ENCODE measurements around the gene CSNK1E.

The CSNK1E gene

GRCh38 chr22:38318792-38319773, 1.9 kb upstream of the CSNK1E start:
- ATAC-seq (replicated peaks; ENCODE audit: extremely low read depth, poor library complexity, severe bottlenecking) = no peak
- H3K27ac Mint-ChIP-seq (ENCODE audit: low read depth) = peak overlapping the region; percentile 40

DNA sequence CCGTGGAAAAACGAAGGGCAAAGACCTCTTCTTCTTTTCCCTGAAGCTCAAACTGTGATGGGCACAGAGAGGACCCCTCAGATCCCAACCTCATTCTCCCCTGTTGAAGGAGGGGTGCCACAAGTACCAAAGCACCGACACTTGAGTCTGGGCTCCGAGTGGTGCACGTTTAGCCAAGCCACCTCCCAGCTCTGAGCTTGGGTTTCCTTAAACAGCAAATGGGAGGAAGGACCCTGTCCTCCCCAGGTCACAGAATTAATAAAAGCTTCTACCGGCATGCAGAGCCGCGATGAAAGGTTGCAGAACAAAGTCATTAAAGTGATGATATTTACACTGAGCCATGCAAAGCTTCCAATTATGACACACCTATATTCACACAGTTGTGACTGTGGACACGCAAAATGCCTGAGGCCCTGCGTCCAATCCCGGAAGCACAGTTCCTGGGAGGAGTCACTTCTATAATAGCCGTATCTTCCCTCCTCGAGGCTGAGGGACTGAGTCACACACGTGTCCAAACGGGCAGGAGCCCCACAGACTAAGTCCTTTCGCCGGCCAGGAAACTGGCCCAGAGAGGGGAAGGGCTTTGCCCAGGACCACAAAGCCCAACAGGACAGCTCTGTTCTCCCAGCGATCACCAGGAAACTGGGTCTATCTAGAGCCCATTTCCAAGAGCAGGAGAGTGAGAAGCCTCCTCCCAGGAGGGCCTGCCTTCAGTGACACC, 922 bp upstream of the CSNK1E start:
- DNase-seq (ENCODE audit: low spot score in 2 of 2) = no peak
- no peak for ATAC-seq (replicated peaks; ENCODE audit: extremely low read depth, poor library complexity, severe bottlenecking)
- H3K4me3 Mint-ChIP-seq = peak overlapping the region; percentile 80
- peaks cover 34% of the 10 kb centered on the region for H3K4me1 Mint-ChIP-seq
- no peaks in the 10 kb centered on the region for H3K27me3 Mint-ChIP-seq
- peak overlapping the region; percentile 85 for H3K27ac Mint-ChIP-seq (ENCODE audit: low read depth)
- no peaks in the 10 kb centered on the region for H3K9me3 Mint-ChIP-seq
- H3K36me3 Mint-ChIP-seq (ENCODE audit: insufficient read depth) = peaks cover 12% of the 10 kb centered on the region

More at GRCh38 chr22:38318792-38319773, 1.9 kb upstream of the CSNK1E start:
- H3K9me3 Mint-ChIP-seq = no peaks in the 10 kb centered on the region
- H3K4me3 Mint-ChIP-seq = peak overlapping the region; percentile 80
- peaks cover 25% of the 10 kb centered on the region for H3K4me1 Mint-ChIP-seq
- H3K27me3 Mint-ChIP-seq = no peaks in the 10 kb centered on the region
- peaks cover 12% of the 10 kb centered on the region for H3K36me3 Mint-ChIP-seq (ENCODE audit: insufficient read depth)
- no peak for DNase-seq (ENCODE audit: low spot score in 2 of 2)

GRCh38 chr22:38316364-38317121, 690 bp downstream of the CSNK1E start:
- no peaks in the 10 kb centered on the region for H3K9me3 Mint-ChIP-seq
- H3K27me3 Mint-ChIP-seq = no peaks in the 10 kb centered on the region
- ATAC-seq (replicated peaks; ENCODE audit: extremely low read depth, poor library complexity, severe bottlenecking) = peak; percentile 55
- peaks cover 51% of the 10 kb centered on the region for H3K4me1 Mint-ChIP-seq
- peak overlapping the region; percentile 80 for H3K4me3 Mint-ChIP-seq
- H3K27ac Mint-ChIP-seq (ENCODE audit: low read depth) = peak overlapping the region; percentile 91
- peaks cover 16% of the 10 kb centered on the region for H3K36me3 Mint-ChIP-seq (ENCODE audit: insufficient read depth)
- DNase-seq (ENCODE audit: low spot score in 2 of 2) = peak in 1 of 2 donors; percentile 46

DNA sequence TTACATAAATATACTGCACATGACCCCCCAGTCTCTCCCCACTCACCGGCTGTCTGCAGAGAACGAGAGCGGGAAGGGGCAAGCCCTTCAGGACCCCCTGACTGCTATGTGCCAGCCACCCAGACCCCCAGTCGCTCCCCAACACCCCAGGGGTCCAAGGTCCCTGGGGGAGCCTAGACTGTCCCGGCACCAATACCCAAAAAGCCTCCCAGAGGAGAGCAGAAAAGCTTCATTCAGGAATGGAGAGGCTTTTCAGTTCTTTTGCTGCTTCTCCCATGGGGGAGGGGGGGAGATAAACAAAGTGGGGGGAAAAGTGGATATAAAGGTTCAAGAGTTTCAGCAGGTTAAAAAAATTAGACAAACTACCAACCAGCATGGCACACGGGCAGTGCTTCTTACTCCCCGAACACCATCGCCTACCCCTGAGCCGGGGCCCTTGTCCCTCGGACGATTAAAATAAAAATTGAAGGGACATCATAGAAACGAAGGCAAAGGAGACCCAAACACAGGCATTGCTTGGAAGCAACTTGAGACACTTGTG, 1.3 kb downstream of the CSNK1E start:
- Mint-ChIP-seq H3K4me1 (peaks cover 57% of the 10 kb centered on the region), H3K36me3 (ENCODE audit: insufficient read depth) (peaks cover 16% of the 10 kb centered on the region), H3K27ac (ENCODE audit: low read depth) (peak overlapping the region; percentile 91), H3K4me3 (peak overlapping the region; percentile 80), H3K9me3 (no peaks in the 10 kb centered on the region), H3K27me3 (no peaks in the 10 kb centered on the region)
- DNase-seq (ENCODE audit: low spot score in 2 of 2) (no peak), ATAC-seq (replicated peaks; ENCODE audit: extremely low read depth, poor library complexity, severe bottlenecking) (no peak)

- Mint-ChIP-seq H3K4me1 (peaks cover 64% of the 10 kb centered on the region), H3K4me3 (peak overlapping the region; percentile 80), H3K36me3 (ENCODE audit: insufficient read depth) (peaks cover 18% of the 10 kb centered on the region), H3K9me3 (no peaks in the 10 kb centered on the region), H3K27me3 (no peaks in the 10 kb centered on the region), H3K27ac (ENCODE audit: low read depth) (peak overlapping the region; percentile 91)
- DNase-seq (ENCODE audit: low spot score in 2 of 2) (no peak), ATAC-seq (replicated peaks; ENCODE audit: extremely low read depth, poor library complexity, severe bottlenecking) (peak; percentile 22)
Measured at GRCh38 chr22:38314933-38315822, 2.1 kb downstream of the CSNK1E start.

DNA sequence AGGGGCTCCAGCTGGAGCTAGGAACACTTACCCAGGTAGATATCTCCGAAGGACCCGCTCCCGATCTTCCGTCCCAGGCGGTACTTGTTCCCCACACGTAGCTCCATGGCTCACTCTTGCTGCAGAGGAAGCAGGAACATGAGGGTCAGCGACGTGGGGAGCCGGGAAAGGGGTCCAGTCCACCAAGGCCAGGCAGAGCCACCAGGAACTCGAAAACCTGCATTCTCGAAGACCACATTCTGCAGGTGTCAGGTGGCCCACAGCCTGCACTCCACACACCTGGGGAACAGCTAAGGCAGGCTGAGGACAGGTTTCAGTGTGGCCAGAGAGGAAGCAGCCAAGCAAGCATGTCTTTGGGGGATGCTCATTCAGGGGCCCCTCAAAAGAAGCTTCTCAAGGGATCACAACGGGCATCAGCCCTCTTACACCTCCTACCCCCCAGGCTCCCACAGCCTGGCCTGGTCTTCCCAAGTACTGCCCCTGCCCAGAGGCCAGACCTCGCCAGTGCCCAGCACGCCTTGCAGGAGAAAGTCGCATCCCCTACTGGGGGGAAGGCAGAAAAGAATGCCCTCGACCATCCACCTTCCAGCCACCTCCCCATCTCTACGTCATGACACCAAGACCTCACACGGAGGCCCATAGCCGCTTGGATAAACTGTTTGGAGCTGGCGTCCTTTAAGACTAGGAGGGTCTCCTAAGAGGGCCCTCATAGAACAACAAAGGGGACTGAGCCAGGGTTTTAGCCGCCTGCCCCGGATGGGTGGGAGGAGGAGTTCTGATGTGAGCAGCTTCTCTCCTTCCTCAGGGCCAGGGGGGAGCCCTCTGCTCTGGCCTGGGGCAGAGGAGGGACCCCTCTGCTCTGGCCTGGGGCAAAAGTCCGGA, 2.9 kb downstream of the CSNK1E start:
- ATAC-seq (replicated peaks; ENCODE audit: extremely low read depth, poor library complexity, severe bottlenecking) (no peak), DNase-seq (ENCODE audit: low spot score in 2 of 2) (no peak)
- H3K9me3 Mint-ChIP-seq = no peaks in the 10 kb centered on the region
- peak overlapping the region; percentile 91 for H3K27ac Mint-ChIP-seq (ENCODE audit: low read depth)
- H3K4me1 Mint-ChIP-seq = peaks cover 65% of the 10 kb centered on the region
- no peaks in the 10 kb centered on the region for H3K27me3 Mint-ChIP-seq
- H3K4me3 Mint-ChIP-seq = peak overlapping the region; percentile 80
- peaks cover 18% of the 10 kb centered on the region for H3K36me3 Mint-ChIP-seq (ENCODE audit: insufficient read depth)

GRCh38 chr22:38313384-38313955, 3.8 kb downstream of the CSNK1E start:
- H3K4me3 Mint-ChIP-seq = peak overlapping the region; percentile 49
- H3K27me3 Mint-ChIP-seq = no peaks in the 10 kb centered on the region
- peaks cover 20% of the 10 kb centered on the region for H3K36me3 Mint-ChIP-seq (ENCODE audit: insufficient read depth)
- H3K4me1 Mint-ChIP-seq = peaks cover 73% of the 10 kb centered on the region
- DNase-seq (ENCODE audit: low spot score in 2 of 2) (no peak), ATAC-seq (replicated peaks; ENCODE audit: extremely low read depth, poor library complexity, severe bottlenecking) (no peak)
- H3K27ac Mint-ChIP-seq (ENCODE audit: low read depth) = peak overlapping the region; percentile 91
- no peaks in the 10 kb centered on the region for H3K9me3 Mint-ChIP-seq

DNA sequence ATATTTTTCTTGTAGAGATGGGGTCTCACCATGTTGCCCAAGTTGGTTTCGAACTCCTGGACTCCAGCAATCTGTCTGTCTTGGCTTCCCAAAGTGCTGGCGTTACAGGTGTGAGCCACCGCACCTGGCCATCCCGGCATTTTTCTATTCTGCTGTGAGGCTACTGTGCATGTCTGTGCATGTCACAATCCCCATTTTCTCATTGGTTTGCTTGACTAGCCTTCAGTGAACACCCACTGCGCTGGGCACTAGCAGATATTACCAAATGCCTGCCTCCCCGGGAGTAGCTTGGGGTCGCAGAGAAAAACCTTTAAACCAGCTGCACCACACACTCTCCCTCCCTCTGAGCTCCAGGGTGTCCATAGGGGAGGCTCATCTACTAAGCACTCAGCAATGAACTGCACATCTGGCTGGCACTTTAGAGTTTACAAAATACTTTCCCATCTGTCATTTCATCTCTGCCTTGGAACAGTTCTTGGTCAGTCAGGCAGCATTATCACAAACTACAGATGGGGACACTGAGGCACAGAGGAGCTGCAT, 4.9 kb downstream of the CSNK1E start:
- peak overlapping the region; percentile 32 for H3K27ac Mint-ChIP-seq (ENCODE audit: low read depth)
- ATAC-seq (replicated peaks; ENCODE audit: extremely low read depth, poor library complexity, severe bottlenecking) (no peak), DNase-seq (ENCODE audit: low spot score in 2 of 2) (no peak)
- H3K9me3 Mint-ChIP-seq = no peaks in the 10 kb centered on the region
- no peaks in the 10 kb centered on the region for H3K27me3 Mint-ChIP-seq
- H3K36me3 Mint-ChIP-seq (ENCODE audit: insufficient read depth) = peaks cover 21% of the 10 kb centered on the region
- H3K4me1 Mint-ChIP-seq = peaks cover 81% of the 10 kb centered on the region
- H3K4me3 Mint-ChIP-seq = no peak overlapping the region

DNA sequence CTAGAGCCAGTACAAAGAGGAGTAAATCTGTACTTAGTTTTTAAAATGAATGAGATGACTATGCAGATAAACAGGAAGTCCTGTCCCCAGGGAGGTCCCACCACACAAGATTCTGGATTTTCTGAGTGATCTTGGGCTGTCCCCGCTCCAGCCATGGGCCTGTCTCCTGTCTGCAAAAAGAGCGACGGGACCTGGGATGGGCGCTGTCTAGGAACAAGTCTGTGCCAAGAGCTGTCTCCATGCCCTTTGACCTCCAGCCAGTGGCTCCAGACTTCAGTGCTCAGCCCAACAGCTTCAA, 6.0 kb downstream of the CSNK1E start:
- H3K36me3 Mint-ChIP-seq (ENCODE audit: insufficient read depth) = peaks cover 19% of the 10 kb centered on the region
- no peak for DNase-seq (ENCODE audit: low spot score in 2 of 2)
- no peaks in the 10 kb centered on the region for H3K9me3 Mint-ChIP-seq
- ATAC-seq (replicated peaks; ENCODE audit: extremely low read depth, poor library complexity, severe bottlenecking) = no peak
- no peak overlapping the region for H3K27ac Mint-ChIP-seq (ENCODE audit: low read depth)
- H3K4me1 Mint-ChIP-seq = peaks cover 84% of the 10 kb centered on the region
- H3K27me3 Mint-ChIP-seq = no peaks in the 10 kb centered on the region
- no peak overlapping the region for H3K4me3 Mint-ChIP-seq

DNA sequence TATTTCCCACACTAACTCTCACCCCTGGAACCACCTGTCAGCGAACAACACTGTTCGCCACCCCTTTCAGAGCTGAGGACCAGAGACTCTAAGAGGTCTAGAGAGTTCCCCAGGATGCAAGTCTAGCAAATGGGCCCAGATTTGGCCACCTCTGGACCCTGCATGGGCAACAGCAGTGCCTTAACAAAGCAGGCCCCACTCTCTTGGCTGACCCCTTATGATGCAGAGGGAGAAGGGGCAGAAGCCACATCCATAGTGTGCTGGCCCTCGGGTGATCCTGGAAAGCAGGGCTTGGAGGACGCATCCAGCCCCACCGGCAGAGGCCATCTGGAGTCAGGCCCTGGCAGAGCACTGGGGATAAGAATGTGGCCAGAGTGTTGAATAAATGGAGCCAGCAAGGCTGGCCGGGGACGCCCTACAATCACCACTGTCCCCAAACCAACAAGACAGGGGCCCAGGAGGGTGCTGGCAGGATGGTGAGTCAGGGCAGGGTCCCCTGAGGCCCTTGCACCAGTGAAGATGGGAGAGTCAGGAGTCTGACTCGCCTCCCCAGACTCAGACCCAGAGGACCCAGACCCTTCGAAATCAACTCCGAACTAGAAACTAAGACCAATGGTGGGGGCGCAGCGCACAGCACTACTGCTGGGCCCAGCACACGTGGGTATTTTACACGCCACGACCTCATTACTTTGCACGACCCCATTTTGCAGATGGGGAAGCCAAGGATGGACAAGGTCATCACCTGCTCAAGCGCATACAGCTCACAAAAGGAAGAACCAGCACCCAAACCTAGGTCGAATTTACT, 6.5 kb downstream of the CSNK1E start:
- Mint-ChIP-seq H3K4me1 (peaks cover 84% of the 10 kb centered on the region), H3K27ac (ENCODE audit: low read depth) (no peak overlapping the region), H3K36me3 (ENCODE audit: insufficient read depth) (peaks cover 17% of the 10 kb centered on the region), H3K4me3 (no peak overlapping the region), H3K27me3 (no peaks in the 10 kb centered on the region), H3K9me3 (no peaks in the 10 kb centered on the region)
- no peak for DNase-seq (ENCODE audit: low spot score in 2 of 2)
- no peak for ATAC-seq (replicated peaks; ENCODE audit: extremely low read depth, poor library complexity, severe bottlenecking)

Data from central memory CD8-positive, alpha-beta T cell (primary cell).